Activated CD4-positive, CD25-positive, alpha-beta regulatory T cell treated with anti-CD3 and anti-CD28 coated beads, Interleukin-2, amount 50 U/mL, for 72 hours (primary cell): Measurements from ENCODE around the gene GMEB2.
"Not testable (repeated sequence)": the region's sequence is repeated elsewhere in the genome, so short reads cannot be mapped to it uniquely, and the experiment has no call there.

Experiments
- DNase-seq: peaks from one replicate; pipeline ENCODE4 v3.0.0; 2021

The GMEB2 gene

DNA sequence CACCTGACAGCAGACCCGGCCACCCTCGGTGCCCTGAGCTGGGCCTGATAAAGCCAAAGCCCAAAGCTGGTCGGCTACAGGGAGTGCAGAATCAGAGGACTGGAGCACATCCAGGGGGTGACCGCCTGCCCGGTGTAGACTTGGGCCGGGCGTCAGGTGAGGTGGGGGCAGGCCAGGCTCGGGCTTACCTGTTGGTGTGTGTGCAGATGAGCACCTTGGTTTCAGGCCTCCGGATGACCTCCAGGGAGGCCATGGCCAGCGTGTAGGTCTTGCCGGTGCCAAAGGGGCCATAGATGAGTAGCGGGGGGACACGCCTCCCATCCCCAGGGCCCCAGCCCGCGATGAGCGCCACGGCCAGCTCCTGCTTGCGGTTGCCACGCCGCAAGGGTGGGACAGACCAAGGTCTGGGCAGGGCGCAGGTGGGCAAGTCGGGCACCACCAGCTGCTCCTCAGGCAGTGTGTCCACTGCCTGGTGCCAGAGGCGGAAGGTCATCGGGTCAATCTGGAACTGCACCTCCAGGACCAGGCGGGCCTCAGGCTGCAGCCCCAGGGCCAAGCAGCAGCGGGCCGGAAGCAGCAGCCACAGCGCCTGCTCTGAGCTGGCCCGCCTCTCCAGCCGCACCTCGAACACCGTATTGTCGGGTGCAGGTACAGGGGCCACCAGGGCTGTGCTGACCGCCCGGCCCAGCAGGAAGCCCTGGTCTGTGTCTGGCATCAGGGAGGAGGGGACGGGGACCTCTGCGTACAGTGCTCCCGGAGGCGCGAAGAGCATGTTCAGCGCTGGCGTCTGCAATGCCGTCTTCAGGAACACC is 58.5 kb downstream of the GMEB2 start:
- DNase-seq = no peak

DNA sequence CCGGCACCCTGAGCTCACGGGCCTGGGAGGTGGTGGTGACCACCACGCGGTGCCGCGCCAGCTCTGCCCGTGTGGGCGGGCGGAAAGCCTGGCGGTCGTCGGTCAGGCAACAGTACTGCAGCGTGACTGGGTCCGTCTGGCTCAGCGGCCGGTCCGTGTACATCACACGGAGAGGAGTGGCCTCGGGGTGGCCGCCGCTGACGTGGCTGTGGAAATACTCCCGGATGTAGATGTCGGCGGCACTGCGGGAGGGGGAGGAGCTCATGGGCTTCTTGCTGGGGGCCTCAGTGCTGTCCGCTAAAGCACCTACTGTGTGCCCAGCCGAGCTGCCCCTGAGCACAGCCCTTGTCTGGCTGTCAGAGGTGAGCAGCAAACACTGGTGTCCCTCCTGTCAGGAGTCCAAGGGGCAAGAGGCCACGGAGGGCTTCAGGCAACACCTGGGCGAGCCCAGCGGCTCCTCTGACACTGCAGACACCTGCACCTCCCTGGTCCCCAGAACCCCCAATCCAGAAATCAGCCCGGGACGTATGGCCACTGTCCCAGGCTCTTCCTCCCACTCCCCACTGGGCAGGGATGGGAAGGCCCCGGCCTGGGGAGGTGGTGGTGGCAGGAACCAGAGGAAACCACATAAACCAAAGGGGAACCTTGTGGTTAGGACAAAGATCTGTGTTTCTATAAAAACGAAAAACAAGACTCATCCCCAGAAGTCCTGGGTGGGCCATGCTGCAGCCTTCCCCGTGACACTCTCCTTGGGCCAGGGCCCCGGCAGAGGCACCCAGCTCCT is 59.3 kb downstream of the GMEB2 start:
- peak; percentile 66 for DNase-seq

DNA sequence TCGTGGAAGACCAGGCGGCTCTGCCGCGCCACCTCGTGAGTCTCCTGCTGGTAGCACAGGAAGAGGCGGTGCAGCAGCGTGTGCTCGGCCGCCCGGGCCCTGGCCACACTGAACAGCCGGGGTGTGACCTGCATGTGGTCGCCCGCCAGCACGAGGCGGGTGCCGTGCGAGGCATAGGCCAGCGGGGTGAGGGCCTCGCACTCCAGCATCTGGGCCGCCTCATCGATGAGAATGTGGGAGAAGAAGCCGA is 59.8 kb downstream of the GMEB2 start:
- DNase-seq = no peak

DNA sequence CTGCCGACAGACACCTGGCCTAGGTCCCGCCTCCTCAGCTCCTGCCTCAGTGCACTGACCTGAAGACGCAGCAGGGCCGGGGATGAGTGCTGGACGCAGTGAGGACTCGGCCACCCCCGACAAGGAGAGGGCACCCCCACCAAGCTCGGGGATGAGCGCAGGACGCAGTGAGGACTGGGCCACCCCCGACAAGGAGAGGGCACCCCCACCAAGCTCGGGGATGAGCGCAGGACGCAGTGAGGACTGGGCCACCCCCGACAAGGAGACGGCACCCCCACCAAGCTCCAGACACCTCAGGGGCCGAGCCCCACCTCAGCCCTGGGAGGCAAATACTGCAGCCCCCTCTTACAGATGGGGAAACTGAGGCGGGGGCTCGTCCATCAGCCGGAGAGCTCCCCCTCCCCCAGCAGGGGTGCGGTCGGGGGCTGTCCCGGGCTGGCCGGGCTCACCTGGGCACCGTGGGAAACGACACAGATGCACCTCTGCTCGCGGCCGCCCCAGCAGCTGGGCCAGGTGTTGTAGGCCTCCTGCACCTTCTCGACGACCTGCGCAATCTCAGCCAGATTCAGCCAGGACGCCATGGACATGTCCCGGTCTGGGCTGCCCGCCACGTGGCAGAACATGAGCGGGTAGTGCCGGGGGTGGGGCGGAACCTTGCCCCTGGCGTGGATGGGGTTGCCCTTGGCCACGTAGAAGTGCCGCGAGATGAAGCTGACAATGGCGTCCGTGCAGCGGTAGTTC is 60.3 kb downstream of the GMEB2 start:
- DNase-seq = no peak

DNA sequence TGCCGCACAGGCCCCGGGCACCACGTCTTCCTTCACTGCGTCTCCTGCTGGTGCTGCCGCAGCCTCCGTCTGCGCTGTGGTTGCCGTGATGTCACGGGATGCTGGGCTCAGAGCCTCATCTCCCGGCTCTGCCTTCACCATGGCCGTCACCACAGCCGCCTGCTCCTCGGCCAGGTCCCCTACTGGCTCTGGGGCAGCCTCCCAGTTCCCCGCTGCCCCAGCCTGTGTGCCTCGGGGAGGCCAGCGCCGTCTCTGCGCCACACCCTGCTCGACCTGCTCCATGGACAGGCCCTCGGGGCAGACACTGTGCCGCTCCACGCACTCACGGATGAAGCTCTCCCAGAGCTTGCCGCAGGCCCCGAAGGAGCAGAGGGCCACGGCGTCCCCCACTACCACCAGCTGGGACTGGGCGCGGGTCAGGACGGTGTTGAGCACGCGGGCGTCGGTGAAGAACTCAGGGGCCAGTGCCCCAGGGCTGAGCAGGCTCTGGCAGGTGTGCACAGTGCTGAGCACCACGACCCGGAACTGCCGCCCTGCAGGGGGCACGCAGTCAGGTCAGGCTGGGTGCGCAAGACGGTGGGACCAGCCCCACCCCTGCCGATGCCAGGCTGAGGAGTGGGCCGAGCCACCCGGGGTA is 61.1 kb downstream of the GMEB2 start:
- no peak for DNase-seq

DNA sequence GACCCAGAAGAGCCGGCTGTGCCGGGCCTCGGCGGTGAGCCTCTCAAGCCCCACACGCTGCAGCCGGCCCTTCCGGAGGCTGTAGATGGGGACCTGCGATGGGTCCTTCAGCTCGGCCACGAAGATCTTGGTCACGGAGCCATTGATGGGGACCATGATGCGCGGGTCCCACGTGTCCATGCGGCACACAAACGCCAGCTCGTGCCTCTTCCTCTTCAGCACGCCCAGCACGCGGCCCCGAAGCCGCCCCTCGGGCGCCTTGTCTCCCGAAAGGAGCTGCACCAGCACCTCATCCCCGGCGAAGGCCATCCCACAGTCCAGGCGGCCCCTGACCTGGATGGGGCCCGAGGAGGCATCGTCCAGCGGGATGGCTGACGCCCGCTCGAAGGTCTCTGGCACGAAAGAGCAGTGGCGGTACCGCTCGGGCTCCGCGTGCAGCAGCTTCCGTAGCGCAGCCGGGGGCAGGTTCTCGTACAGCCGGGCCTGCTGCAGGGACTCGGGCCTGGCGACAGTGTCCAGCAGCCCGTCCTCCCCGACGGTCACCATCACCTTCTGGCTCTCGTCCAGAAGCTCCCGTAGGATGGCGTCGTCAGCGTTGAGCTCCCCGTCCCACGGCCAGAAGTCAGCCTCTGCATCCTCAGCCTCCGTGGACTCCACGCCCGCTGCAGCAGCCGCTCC is 61.7 kb downstream of the GMEB2 start:
- DNase-seq = no peak

DNA sequence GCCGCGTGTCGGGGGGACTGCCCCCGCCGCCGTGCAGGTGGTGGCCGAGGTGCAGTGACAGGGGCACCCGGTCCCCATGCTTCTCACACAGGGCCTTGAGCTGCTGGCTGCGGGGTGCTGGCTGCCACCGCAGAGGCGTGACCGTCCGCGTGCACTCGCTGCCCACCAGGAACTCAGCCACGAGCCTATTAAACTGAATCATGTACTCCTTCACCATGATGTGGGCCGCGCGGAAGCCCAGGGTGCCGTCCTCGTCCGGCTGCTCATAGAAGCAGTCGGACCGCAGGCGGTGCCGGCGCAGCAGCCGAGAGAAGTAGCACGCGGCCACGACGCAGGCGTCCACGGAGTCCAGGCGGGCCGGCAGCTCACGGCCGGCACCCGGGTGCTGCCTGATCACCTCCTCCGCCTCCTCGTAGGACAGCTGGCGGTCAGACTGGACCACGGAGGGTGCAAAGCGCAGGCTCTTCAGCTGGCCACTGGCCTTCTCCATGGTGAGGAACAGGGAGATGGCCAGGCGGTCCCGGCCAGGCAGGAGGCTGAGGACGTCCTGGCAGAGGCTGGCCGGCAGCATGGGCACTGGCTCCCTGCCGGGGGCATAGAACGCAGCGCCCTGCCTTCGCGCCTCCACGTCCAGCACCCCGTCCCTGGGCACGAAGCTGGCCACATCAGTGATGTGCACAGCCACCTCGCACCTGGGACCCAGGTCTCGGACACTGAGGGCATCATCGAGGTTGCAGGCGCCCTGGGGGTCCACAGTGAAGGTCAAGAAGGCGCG is 62.7 kb downstream of the GMEB2 start:
- no peak for DNase-seq

DNA sequence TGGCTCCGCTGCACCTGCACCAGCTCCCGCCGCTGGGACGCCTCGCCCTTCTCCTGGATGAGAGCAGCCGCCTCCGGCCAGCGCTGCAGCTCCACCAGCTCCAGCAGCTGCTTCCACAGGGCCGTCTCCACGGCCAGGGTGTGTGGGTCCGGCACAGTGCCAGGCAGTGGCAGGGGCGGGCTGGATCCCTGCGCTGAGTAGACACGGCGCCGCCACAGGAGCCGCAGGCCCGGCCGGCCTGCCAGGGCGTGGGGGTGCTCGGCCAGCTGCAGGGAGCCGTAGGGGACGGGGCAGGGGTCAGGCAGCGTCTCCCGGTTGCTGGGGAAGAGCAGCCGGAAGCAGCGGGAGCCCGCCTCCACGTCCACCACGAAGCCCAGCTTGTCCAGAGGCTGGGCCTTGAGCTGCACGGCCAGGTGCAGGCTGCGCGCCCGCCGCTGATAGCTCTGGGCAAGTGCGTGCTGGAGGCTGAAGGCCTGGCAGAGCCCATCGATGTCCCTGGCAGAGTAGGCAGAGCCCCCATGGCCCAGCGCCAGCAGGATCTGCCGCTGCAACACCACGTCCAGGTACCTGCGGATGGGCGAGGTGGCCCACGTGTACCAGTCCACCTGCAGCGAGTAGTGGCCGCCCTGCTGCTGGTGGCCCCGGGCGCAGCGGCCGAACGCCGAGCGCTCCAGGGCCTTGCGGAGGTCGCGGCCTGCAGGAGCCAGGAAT is 63.5 kb downstream of the GMEB2 start:
- DNase-seq = no peak

DNA sequence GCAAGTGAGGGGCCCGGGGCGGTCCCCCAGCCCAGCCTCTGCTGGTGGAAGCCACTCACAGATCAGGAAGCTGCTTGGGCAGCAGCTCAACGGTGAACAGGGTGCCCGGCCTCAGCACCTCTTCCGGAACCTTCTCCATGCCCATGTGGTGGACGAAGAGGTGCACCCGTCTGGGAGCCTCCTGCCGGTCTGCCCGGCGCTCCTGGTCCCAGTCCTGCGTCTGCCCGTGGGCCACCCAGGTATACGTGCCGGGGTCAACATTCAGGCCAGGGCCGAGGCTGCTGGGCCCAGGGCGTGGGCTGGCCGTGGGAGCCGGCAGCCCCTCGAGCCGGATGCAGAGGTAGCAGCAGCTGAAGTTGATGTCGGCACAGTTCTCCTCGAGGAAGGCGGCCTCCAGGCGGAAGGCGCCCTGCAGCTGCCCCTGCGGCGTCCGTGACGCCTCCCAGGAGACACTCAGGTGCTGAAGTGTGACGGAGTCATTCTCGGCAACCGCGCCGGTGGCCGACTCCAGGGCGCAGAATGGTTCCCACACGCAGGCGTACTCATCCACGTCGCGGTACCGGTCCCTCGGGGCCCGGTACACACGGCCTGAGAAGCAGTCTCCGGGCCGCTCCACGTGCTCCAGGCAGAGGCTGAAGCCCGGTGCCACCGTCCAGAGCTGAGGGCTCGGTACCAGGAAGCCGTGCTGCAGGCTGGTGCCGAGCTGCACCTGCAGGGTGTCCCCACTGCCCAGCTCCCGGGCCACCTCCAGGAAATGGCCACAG is 64.3 kb downstream of the GMEB2 start:
- no peak for DNase-seq

DNA sequence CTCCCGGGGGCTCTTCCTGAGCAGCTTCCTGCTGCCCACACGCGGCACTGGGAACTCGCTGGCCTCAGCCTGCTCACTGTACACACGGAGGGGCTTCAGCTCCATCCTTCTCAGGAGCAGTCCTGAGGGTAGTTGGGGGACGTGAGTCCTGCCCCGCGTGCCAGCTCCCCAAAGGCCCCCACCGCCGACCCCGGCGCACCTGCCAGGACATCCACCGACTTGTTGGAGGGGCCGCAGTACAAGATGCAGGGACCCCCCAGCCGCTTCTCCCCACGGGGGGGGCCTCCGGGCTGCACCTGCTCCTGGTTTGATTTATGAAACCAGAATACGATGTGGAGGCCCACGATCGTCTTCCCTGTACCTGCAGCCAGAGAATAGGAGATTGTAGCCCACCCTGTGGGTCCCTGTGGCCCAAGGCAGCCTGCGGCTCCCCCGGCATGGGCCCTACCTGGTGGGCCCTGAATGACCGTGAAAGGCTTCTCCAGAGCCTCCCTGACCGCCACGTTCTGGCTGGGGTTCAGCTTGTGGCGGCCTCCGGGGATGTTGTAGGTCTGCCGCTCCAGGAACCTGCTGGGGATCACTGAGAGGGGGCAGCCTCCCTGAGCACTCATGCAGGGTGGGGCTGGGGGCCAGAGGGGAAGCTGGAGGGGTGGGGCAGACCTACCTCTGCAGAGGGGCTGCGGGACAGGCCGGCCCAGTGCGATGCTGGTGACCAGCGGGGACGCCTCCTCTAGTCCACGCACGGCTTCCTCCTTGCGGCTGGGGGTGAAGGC is 65.1 kb downstream of the GMEB2 start:
- no peak for DNase-seq

DNA sequence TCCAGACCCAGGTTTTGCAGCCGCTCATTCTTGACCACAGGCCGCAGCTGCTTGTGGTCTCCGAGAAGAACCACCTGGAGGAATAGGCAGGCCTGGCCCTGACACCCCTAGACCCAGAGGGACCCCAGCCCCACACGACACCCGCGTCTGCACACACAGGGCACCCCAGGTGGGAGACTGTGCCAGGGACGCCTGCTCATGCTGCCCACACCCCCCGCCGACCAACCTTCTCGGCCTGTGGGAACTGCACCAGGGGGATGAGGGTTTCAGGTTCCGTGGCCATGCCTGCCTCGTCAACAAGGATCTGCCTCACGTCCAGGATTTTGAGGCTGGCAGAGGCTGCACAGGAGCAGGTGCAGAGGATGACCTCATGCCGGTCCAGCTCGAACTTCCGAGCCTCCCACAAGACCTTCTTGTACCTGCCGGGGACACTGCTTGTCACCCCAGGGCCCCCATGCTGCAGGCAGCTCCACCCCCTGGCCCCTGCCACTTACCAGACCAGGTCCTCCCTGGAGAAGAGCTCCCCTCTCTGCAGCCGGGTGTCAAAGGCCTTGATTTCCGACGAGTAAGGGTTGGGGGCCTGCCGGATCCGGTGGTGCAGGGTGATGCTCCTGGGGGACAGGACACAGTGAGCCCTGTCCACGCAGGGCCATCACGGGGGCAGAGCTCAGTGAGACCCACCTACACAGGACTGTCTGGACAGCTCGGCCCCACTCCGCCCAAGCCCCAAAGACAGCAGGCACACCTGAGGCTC is 65.9 kb downstream of the GMEB2 start:
- no peak for DNase-seq

DNA sequence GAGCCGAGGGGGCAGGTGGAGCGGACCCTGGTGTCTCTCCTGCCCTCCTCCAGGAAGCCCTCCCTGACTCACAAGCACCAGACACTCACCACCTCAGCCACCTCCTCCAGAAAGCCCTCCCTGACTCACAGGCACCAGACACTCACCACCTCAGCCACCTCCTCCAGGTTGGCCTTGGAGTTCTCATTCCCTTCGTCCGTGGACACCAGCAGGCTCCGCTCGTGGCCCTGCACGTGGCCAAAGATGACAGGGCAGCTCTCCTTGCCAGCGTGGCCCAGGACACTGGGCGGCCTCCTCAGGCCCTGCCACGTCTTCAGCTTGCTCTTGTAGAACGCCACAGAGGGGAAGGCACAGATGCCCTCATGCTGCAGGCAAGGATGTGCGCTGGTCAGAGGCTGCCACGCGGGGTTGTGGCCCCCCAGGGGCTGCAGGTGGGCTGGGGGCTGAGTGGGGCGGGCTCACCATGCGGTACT is 66.5 kb downstream of the GMEB2 start:
- no peak for DNase-seq

DNA sequence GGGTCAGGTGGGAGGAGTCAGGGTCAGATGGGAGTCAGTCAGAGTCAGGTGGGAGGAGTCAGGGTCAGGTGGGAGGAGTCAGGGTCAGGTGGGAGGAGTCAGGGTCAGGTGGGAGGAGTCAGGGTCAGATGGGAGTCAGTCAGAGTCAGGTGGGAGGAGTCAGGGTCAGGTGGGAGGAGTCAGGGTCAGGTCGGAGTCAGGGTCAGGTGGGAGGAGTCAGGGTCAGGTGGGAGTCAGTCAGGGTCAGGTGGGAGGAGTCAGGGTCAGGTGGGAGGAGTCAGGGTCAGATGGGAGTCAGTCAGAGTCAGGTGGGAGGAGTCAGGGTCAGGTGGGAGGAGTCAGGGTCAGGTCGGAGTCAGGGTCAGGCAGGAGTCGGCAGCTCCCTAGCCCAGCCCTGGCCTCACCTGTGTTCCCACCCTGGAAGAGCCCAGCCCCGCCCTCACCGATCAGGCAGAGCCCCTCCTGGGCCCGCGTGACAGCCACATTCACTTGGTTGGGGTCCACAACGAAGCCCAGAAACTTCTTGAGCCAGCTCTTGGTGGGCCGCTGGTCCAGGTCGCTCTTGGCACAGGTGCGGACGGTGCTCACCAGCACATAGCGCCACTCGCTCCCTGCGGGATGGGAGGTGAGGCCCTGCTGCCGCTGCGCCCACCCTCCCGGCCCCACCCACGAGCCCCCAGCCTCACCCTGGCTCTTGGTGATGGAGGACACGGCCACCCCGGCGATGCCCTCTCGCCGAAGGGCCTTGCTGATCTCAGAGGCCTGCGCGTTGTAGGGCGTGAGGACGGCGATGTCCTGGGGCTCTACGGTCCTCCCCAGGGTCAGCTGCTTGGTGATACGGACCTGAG is 67.2 kb downstream of the GMEB2 start:
- DNase-seq = not testable (repeated sequence)

DNA sequence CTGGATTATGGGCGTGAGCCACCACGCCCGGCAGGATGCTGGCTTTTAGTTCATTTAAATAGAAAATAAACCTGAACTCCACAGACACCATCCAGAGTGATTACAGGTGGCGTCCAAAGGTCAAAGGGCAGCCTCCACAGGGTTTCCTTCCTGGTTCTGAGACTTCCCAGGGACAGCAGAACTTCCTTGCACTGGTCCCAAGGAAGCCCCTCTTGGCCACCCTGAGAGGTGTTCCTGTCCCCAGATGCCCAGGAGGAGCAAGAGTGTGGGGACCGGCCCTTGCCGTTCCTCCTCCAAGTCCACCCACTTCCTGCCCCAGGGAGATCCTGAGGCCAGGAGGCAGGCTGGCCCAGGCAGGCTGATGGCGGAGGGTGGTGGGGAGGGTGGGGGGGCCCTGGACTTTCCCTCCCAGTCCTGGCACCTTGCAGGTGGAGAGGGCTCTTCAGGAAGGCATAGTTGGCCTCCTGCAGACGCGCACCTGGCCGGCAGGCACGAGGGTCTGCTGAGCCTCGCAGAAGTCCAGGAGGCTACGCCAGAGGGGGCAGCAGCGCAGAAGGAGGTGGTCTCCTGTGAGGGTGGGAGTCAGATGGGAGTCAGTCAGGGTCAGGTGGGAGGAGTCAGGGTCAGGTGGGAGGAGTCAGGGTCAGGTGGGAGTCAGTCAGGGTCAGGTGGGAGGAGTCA is 68.0 kb downstream of the GMEB2 start:
- DNase-seq = no peak

DNA sequence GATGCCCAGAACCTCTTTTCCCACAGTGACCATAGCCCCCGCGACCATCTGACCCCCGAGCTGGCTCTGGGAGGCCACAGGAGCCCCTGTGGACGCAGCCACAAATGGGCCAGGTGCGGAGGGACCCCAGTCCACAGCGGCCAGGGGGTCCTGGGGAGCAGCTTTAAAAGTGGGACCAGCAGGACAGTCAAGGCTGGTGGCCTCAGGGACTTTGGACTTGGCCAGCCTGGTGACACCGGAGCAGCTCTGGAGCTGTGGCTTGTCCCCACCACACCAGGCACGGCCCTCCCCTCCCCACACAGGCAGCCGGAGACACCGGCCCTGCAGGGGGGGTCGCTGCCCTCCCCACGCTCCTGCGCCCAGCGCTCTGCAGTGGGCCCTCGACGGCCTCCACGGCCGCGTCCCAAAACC is 69.4 kb downstream of the GMEB2 start:
- DNase-seq = no peak

DNA sequence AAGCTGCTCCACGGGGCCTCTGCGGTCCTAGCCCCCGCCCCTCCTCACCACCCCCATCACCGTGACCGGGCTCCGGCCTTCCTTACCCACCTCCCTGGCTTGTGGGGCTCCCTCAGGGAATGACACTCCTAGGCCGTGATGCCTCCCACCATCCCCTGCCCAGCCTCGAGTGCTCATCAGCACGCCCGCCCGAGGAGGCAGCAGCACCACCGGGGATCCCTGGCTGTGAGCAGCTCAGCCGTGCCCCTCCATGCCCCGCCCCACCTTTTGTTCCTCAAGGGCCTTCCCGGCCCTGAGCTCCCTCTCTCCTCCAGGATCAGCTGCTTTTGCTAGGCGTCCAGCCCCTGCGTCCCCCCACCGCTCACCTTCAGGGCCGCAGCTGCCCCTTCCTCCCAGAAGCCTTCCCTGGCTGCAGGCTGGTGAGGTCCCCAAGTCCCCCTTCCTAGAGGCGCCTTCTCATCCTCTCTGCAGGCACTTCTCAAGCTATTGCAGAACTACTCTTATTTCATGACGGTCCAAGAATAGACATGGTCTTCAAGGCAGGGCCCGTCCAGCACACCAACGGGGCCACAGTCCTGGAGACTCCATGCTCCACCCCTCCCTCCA is 69.9 kb downstream of the GMEB2 start:
- no peak for DNase-seq
